ENCODE results near the gene COL25A1. TPM values are rescaled to one million over a fixed set of nuclear protein-coding genes. Genes with fewer than 3 reads are reported as not detected.
"Not testable (repeated sequence)": the region's sequence is repeated elsewhere in the genome, so short reads cannot be mapped to it uniquely, and the experiment has no call there.

Gene COL25A1
- total RNA-seq, 1 donor from 2014 or later, result 0.04 TPM

DNA sequence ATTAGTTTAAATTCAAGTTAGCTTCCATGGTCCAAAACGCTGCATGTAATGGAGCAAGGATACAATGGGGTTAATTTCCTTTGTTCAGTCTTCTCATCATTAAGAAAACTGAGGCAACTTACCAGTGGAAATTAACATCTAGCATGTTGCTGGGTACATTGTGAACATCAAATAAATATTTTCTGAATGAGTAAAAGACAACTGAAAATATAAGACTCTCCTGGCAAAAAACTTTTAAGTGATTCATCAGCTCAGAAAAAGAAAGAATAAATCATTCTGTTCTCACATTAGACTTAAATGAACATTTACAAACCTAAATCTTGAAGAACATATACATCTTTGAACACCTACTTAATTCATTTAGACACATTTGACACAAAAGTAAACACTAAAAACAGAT lies 401.2 kb downstream of the COL25A1 start:
- no peak for ATAC-seq

DNA sequence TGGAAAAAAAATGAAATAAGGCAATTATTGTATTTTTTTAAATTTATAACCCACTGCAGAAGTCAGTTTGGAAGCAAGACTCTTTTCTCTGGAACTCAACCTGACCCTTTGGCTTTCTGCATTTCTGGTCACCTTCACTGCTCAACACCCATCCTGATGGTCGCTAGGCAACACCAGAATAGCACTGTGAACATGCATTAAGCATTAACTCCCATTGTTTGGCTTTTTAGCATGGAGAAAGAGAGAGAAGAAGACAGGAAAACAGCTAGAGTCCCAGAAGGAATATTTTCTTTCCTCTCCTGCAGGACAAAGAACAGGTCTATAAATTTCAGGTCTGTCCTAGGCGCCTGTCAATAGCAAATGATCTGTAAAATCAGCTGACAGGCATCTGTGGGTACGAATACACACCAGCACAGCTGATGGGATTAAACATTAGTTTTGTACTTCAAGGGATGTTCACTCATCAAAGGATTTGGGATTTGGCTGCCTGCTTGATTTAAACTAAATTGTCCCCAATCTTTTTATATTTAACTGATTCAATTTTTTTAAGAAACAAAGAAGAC lies 402.4 kb downstream of the COL25A1 start:
- ATAC-seq, result no peak

DNA sequence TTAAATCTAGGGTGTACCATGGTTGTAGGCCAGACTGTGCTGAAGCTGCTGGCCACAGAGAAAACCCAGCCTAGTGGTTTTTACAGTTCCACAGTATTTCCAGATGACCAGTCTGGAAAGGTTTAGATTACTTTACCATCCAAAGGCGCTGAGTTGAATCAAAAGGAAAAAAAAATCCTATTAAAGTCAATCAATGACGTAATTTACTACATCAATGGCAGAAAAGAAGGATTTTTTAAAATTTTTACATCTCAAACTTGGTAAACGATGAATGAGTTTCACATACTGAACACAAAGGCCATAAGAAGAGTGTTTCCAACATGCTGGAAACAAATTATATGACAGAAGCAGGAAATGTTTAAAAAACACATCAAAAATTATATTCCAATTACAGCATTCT lies 409.0 kb downstream of the COL25A1 start:
- no peak for ATAC-seq

DNA sequence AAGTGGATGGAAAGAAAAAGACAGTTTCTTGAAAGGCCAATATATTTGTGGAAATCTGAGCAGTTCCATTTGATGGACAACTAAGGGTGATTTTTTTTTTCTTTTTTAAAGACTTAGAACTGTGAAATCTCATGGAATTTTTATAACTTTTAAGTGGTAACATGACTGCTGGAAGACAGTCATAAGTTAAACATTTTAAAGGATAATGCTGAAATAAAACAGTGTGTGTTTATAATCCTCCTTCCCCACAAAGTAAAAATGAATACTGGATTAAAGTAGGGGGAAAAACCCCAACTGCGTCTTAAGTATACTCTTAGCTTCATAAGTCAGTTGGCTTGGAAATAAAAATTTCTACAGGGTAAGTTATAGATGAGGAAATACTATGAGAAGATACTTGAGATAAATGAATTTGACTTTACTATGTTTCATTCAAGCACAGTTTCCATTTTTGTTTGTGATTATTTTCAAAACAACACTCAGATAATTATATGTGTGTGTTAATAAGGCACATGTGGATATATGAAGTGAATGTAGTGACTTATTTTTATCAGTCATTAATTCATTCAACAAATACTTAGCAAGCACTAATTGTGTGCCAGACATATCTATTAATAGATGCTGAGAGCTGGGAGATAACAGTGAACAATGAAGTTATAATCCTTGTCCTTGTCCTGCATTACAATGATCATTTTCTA lies 410.4 kb downstream of the COL25A1 start:
- ATAC-seq, result no peak

DNA sequence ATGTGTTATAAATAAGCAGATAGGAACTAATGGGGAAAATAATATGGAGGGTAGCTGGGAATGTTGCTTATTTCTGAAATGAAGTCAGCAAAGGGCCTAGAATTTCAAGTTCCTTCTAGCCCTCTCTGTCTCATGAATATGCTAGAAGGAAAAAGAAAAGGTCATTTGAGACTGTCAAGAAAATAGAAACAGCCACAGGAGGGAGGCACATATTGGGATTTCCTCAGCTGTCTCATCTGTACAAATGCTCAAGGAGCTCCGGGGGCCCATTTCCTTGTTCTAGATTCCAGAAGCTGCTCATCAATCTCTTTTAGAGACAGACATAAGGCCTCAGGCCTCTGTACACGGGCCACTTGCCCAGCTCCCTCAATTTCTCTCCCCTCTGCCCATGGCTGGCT lies 412.0 kb downstream of the COL25A1 start:
- no peak for ATAC-seq

DNA sequence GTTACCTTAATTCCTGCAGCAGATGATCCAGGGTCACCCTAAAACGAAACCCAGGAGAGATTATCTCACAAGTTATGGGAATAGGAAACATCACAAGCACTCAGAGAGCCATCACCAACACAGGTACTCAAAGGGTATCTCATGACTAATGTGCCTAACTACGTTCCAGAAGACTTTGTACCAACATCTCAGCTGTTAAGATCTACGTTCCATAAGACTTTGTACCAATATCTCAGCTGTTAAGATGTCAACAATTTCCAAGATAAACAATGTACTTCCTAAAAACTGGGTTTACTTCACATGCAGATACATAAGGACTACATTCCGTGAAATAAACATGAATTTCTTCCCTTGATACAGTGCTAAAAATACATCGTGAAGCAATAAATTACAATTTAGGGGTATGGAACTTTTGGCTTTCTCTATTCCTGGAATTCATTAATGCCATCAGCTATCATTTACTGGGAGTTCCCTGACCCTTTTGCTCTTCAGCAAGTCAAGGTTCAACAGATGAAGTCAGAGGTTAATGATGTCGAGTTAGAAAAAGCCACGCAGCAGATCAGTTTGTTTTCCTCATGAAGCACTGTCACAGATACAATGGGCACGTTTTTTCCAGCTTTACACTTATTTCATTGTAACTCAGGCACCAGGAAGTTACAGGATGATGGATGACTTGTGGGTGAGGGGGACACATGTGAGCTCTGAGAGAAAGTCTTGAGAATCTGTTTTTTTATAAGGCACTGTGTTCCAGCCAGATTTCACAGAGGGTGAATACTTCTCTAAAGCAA lies 412.6 kb downstream of the COL25A1 start:
- no peak for ATAC-seq

DNA sequence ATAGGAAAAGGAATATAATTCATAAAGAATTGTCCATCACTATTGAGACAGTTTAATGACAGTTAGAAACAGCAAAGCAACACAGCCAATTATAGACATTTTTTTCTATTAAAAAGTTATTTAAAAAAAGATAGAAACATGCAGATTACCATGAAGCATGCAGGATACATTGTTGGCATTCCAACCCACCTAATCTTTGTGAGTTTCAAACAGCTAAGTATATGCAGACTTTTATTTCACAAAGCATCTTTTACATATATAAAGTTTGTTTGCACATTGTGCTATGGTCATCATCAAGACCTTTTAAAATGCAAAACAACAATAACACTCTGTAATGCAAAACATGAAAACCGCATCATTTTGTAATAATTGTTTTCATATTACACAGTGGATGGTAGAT lies 413.7 kb downstream of the COL25A1 start:
- ATAC-seq, result no peak

DNA sequence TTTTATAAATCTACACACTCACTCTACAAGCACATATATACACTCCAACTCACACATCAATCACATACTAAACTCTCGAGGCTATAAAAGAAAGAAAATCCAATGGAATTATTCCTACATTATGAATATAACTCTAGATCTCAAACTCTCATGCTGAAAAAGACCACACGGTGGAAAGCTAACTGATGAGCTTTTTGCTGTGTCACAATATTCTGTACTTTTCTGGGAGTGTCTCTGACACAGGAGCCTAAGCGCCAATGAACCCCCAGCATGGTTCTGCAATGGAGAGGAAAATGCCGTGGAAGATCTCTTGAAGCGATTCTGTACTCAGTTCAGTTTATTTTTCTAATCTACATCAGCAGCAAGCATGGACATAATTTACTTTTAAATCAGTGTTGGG lies 415.4 kb downstream of the COL25A1 start:
- ATAC-seq, result no peak

DNA sequence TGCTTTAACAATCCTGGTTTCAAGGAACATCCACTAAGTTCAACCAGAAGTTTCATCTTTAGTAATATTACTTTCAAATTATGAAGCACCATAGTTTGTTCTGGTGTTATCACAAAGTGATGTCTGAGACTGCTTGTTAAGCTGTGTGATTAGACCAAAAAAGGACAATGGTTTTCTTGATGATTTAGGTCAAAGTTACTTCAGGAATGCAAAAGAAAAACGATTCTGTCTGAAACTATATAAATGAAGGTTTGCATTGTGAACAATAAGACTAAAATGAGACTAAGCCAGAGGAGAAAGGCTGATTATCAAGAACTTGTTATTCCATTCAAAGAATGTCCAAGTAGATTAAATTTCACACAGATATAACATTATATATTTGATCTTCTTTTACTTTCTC lies 417.2 kb downstream of the COL25A1 start:
- no peak for ATAC-seq

DNA sequence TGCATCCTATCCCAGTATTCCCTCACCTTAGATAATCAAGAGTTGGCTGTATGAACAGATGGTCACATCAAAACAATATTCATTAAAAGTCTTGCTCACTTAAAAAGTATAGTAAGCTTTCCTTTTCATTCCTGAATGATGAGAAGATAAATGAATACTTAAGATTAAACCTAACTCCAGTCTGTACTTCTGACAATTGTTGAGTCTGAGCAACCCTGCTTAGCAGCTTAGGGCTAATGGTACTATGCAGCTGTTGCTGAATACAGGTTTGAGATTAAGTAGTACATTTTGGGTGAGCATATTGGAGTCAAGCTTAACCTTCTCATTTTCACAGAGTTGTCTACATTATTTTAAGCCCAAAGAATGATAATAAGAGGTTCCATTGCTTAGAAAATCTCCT lies 417.9 kb downstream of the COL25A1 start:
- no peak for ATAC-seq

DNA sequence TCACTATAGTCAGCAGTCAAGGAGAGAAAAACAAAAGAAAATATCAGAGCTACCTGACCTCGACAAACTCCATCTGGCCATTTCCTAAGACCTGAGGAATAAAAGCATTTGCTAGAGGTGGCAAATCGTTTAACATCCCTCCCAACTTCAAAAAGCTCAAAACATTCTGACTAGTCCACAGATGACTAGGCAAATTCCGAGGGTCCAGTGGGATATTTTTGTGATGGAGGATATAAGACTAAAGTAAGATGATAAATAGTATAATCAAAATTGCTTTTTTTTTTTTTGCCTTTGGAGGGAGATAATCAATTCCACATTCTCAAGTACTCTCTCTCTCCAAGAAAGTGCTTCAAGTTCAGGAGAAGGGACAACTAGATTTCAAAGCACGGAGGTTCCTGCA lies 420.5 kb downstream of the COL25A1 start:
- ATAC-seq, result no peak

DNA sequence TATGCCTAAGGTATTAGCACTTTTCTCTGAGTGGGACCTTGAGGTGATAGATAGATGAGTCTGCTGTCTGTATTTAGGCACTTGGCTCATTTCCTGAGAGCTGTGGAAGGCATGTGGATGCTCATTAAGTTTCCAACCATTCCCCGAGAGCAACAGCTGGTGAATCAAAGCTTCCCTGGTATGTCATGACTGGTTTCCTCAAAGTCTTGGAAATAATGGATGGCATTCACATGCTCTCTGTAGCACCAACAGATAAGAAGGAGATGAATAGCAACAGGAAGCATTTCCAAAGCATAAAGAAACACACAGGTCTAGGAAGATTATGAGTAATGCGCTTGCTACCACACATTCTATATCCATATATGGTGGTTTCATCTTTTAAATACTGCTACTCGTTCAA lies 421.3 kb downstream of the COL25A1 start:
- no peak for ATAC-seq

DNA sequence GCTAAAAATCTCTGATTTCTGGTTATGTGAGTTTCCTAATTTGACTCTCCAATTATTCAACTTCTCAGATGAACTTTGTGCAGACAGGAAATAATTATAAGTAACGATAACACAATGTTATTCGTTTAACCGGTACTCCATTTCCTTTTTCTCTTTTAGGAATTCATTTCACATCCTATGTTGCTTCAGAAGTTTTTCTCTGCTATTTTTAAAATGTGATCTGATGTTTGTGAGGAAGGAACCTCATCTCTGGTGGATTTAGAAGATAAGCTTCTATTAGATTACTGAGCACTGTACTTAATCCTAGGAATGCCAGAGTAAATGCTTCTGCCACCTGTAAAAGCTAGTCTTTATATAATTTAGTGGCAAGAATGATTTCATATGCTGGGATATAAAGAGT lies 423.7 kb downstream of the COL25A1 start:
- ATAC-seq, result no peak

DNA sequence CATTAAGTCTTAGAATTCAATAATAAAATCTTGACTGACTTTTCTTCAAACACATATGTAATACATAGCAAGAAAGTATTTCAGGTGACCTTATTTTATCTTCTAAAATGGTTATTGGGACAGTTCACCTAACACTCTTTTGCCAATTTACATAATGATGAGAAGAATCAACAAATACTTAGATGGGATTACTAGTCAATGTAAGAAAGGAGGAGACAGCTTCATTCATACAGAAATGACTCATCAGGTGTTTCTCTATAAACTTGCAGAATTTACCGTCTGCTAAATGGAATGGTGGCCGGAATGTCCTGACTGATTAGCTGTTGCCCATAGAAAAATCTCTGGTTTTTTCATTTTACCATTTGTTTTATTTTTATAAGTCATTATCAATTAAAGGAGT lies 424.6 kb downstream of the COL25A1 start:
- ATAC-seq, result no peak

DNA sequence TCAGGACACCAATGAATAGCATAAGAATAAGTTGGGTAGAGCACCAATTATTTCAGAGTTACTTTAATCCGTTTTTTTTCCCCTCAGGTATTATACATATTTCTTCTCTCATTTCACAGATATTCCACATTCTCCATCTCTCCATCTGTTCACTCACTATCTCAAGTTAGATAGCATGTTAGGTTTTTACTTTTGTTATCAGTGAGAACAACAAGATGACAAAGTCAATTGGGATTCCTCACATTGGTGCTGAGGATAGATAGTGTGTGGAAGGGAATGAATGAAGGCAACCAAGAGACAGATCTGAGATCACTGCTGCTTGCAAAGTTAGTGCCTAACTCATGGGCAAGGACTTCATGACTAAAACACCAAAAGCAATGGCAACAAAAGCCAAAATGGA lies 427.7 kb downstream of the COL25A1 start:
- ATAC-seq, result no peak

DNA sequence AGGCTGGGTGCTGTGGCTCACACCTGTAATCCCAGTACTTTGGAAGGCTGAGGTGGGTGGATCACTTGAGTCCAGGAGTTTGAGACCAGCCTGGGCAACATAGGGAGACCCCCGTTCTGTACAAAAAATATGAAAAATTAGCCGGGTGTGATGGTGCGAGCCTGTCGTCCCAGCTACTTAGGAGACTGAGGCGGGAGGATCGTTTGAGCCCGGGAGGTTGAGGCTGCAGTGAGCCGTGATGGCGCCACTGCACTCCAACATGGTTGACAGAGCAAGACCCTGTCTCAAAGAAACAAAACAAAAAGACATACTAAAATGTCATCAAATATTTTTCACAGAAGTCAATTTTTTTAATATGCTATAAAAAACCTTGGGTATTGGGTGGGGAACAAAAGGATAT lies 432.5 kb downstream of the COL25A1 start:
- ATAC-seq, result not testable (repeated sequence)

DNA sequence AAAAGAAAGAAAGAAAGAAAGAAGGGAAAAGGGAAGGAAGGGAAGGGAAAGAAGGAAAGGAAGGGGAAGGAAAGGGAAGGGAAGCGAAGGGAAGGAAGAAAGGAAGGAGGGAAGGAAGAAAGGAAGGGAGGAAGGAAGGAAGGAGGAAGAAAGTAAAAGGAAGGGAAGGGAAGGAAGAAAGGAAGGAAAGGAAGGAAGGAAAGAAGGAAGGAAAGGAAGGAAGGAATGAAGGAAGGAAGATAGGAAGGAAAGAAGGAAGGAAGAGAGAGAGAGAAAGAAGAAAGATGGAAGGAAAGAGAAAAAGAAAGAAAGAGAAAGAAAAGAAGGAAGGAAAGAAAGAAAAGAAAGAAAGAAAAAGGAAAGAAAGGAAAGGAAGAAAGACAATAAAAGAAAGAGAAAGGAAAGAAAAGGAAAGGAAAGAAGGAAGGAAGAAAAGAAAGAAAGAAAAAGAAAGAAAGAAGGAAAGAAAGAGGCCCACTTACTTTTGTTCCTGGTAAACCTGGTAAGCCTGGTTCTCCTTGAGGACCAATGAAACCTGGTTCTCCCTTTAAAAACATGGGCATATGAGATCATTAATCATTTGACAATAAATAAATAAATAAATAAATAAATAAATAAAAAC lies 433.7 kb downstream of the COL25A1 start:
- ATAC-seq, result no peak

DNA sequence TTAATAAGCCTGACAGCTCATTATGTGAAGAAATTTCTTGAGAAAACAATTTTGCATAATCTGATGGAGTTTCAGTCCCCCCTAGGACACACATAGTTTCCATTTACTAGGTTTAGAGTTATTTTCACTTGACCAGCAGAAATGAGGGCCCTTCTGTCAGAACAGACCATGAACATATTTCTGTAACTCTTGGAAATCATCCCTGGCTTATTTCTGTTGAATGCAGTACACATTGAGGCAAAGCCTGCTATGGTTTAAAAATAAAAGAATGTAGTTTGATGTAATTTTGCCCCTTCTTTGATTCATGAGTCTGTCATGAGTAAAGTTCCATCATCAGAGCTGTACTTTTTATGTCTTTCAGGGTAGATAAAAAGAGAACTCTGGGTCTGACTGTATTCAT lies 435.0 kb downstream of the COL25A1 start:
- no peak for ATAC-seq

DNA sequence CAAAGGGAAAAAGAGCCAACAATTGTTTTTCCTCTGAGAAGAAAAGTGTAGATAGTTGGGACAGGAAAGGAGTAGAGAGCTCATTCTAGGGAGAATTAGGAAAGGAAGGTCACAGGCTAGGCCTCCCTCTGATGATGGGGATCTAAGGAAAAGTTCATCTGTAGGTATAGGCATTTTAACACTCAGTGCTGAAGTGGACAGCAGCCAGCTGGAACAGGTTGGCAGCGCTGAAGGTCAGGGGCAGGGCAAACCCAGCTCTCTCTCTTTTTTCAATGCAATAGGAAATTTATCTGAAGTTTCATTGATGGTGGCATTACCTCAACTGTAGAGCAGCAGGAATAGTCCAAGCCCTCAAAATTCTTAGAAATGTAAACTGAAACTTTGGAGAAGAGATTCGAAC lies 441.1 kb downstream of the COL25A1 start:
- ATAC-seq, result no peak

DNA sequence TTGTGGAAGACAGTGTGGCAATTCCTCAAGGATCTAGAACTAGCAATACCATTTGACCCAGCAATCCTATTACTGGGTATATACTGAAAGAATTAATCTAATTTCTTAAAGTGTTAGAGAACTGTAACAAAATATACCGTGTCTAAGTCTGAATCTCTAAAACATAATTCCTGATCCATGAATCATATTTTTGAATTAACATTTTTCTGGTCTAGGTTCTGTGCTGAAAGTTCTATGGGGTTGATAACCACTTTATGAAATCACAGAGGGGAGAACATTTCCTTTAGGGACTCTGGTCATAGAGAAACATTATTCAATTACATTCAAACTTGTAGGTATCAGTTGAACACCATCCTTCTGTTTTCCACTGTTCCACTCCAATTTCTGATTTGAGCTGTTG lies 447.7 kb downstream of the COL25A1 start:
- no peak for ATAC-seq

DNA sequence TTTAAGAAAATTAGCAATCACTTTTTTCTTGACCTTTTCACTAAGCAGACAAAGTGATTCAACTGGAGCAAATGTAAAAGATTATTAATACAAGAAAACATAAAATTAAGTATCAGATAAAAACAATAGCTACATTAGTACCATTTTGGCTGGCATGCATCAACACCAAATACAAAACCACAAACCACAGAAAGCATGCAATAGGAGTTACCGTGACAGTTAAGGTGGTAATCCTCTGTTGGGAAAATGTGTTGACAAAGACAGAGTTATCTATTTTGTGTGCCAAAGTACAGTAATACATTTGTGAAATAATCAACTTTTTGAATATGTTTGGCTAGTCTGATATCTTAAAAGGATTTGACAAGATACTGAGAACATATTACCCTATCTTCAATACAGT lies 449.8 kb downstream of the COL25A1 start:
- no peak for ATAC-seq

DNA sequence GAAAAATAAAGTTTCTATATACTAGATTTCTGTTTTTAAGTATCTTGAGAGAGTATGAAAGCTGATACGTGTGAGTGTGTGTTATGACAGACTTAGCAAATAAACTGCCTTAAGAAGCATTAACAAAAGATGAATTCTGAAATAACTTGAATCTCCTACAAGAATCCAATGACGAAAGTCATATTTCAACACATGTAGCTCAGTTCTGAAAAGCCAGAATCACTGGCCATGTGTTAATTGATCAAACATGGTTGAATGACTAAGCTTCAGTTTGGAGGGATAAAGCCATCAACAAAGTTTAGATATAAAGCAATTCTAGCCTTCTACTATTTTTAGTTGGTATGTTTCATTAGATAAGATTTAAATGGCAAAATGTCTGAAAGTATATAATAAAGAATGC lies 451.1 kb downstream of the COL25A1 start:
- no peak for ATAC-seq

DNA sequence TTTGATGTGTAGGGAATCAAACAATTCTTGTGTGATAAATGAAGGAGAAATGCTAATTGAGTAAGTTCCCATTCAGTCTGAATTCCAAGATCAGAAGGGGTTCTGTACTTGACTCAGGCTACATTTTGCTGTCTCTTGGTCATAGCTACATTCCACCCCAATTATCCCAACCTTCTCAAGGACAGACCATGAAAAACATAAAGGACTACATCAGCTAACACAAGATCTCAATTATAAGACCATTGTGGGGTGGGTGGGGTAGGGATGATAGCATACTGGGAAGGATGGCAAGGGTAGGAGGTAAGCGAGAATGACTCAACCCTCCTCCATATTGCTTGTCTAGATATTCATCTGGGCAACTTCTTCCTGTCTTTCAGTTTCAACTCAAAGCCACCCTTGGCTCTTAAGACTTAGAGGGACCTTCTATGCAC lies 452.2 kb downstream of the COL25A1 start:
- ATAC-seq, result no peak

Measured in esophagus mucosa (tissue), 1 donor.